ENCODE results near the gene METTL27.
"Not testable (repeated sequence)": the region's sequence is repeated elsewhere in the genome, so short reads cannot be mapped to it uniquely, and the experiment has no call there.

METTL27 gene

GRCh38 chr7:73799282-73800141, 42.8 kb downstream of the METTL27 start:
- TF ChIP-seq CTCF (IDR thresholded peaks at IDR 0.05; ENCODE audit: insufficient read depth, low read length) (no peak), SPI1 (IDR thresholded peaks at IDR 0.05; ENCODE audit: borderline replicate concordance, low read depth) (no peak), POLR2AphosphoS5 (IDR thresholded peaks at IDR 0.05; ENCODE audit: low read depth) (no peak), GABPA (IDR thresholded peaks at IDR 0.05; ENCODE audit: low read depth) (no peak)
- TF ChIP-seq, protein P1, sequence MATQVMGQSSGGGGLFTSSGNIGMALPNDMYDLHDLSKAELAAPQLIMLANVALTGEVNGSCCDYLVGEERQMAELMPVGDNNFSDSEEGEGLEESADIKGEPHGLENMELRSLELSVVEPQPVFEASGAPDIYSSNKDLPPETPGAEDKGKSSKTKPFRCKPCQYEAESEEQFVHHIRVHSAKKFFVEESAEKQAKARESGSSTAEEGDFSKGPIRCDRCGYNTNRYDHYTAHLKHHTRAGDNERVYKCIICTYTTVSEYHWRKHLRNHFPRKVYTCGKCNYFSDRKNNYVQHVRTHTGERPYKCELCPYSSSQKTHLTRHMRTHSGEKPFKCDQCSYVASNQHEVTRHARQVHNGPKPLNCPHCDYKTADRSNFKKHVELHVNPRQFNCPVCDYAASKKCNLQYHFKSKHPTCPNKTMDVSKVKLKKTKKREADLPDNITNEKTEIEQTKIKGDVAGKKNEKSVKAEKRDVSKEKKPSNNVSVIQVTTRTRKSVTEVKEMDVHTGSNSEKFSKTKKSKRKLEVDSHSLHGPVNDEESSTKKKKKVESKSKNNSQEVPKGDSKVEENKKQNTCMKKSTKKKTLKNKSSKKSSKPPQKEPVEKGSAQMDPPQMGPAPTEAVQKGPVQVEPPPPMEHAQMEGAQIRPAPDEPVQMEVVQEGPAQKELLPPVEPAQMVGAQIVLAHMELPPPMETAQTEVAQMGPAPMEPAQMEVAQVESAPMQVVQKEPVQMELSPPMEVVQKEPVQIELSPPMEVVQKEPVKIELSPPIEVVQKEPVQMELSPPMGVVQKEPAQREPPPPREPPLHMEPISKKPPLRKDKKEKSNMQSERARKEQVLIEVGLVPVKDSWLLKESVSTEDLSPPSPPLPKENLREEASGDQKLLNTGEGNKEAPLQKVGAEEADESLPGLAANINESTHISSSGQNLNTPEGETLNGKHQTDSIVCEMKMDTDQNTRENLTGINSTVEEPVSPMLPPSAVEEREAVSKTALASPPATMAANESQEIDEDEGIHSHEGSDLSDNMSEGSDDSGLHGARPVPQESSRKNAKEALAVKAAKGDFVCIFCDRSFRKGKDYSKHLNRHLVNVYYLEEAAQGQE (IDR thresholded peaks at IDR 0.05; ENCODE audit: insufficient replicate concordance, low read depth): no peak
- Histone ChIP-seq H3K4me3 (replicated peaks; ENCODE audit: insufficient read depth, low read length) (no peak overlapping the region), H3K27me3 (ENCODE audit: insufficient read depth, poor library complexity, severe bottlenecking) (no peaks in the 10 kb centered on the region), H3K27ac (replicated peaks) (no peak overlapping the region)
- DNase-seq (ENCODE audit: low read depth in 1 of 2, low spot score in 1 of 2): no peak

DNA sequence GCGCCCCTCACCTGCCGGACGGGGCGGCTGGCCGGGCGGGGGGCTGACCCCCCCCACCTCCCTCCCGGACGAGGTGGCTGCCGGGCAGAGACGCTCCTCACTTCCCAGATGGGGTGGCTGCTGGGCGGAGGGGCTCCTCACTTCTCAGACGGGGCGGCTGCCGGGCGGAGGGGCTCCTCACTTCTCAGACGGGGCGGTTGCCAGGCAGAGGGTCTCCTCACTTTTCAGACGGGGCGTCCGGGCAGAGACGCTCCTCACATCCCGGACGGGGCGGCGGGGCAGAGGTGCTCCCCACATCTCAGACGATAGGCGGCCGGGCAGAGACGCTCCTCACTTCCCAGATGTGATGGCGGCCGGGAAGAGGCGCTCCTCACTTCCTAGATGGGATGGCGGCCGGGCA, 45.1 kb downstream of the METTL27 start:
- not testable (repeated sequence) for H3K27ac ChIP-seq (replicated peaks); H3K27me3 ChIP-seq (ENCODE audit: insufficient read depth, poor library complexity, severe bottlenecking); H3K4me3 ChIP-seq (replicated peaks; ENCODE audit: insufficient read depth, low read length); DNase-seq (ENCODE audit: low read depth in 1 of 2, low spot score in 1 of 2)

GRCh38 chr7:73796656-73797055, 45.7 kb downstream of the METTL27 start:
- not testable (repeated sequence) for H3K27me3 ChIP-seq (ENCODE audit: insufficient read depth, poor library complexity, severe bottlenecking); H3K27ac ChIP-seq (replicated peaks); DNase-seq (ENCODE audit: low read depth in 1 of 2, low spot score in 1 of 2); H3K4me3 ChIP-seq (replicated peaks; ENCODE audit: insufficient read depth, low read length)

GRCh38 chr7:73795188-73795587, 47.1 kb downstream of the METTL27 start:
- H3K27ac ChIP-seq (replicated peaks); DNase-seq (ENCODE audit: low read depth in 1 of 2, low spot score in 1 of 2); H3K27me3 ChIP-seq (ENCODE audit: insufficient read depth, poor library complexity, severe bottlenecking); H3K4me3 ChIP-seq (replicated peaks; ENCODE audit: insufficient read depth, low read length): not testable (repeated sequence)

GRCh38 chr7:73791170-73791690, 51.1 kb downstream of the METTL27 start:
- H3K4me3 ChIP-seq (replicated peaks; ENCODE audit: insufficient read depth, low read length); H3K27me3 ChIP-seq (ENCODE audit: insufficient read depth, poor library complexity, severe bottlenecking); H3K27ac ChIP-seq (replicated peaks); DNase-seq (ENCODE audit: low read depth in 1 of 2, low spot score in 1 of 2): not testable (repeated sequence)

DNA sequence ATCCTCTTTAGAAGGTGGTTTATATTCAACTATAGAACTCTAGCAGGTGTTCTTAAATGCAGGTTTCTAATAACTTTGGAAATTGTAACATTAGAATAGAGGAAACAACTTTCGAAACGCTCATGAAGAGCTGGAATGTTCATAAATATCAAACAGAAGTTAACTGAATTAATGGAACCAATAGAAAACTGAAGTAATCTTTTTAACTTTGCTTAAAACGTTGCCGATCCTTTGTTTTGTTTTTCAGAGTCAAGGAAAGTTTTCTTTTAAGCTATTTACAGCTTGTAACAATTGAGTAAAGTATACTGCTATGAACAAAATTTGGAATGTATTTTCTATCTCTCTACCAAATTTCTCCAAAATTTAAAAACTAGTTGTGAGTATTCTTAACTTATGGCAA, 53.3 kb downstream of the METTL27 start:
- Histone ChIP-seq H3K4me3 (replicated peaks; ENCODE audit: insufficient read depth, low read length) (no peak overlapping the region), H3K27me3 (ENCODE audit: insufficient read depth, poor library complexity, severe bottlenecking) (no peaks in the 10 kb centered on the region), H3K27ac (replicated peaks) (no peak overlapping the region)
- TF ChIP-seq SPI1 (IDR thresholded peaks at IDR 0.05; ENCODE audit: borderline replicate concordance, low read depth): no peak
- TF ChIP-seq POLR2AphosphoS5 (IDR thresholded peaks at IDR 0.05; ENCODE audit: low read depth): no peak
- TF ChIP-seq CTCF (IDR thresholded peaks at IDR 0.05; ENCODE audit: insufficient read depth, low read length): no peak
- TF ChIP-seq, protein P1 (IDR thresholded peaks at IDR 0.05; ENCODE audit: insufficient replicate concordance, low read depth): no peak
- no peak for TF ChIP-seq GABPA (IDR thresholded peaks at IDR 0.05; ENCODE audit: low read depth)
- no peak for DNase-seq (ENCODE audit: low read depth in 1 of 2, low spot score in 1 of 2)

DNA sequence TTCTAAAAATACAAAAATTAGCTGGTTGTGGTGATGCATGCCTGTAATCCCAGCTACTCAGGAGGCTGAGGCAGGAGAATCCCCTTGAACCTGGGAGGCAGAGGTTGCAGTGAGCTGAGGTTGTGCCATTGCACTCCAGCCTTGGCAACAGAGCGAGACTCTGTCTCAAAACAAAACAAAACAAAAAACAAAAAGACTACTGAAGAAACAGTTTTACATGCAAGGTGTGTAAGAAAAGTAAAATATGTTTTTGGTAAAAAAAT, 54.6 kb downstream of the METTL27 start:
- H3K27me3 ChIP-seq (ENCODE audit: insufficient read depth, poor library complexity, severe bottlenecking); DNase-seq (ENCODE audit: low read depth in 1 of 2, low spot score in 1 of 2); H3K27ac ChIP-seq (replicated peaks); H3K4me3 ChIP-seq (replicated peaks; ENCODE audit: insufficient read depth, low read length): not testable (repeated sequence)
